GM12878 (cell line): Measurements from ENCODE around the gene USP36. TPM values are rescaled to one million over a fixed set of nuclear protein-coding genes. Genes with fewer than 3 reads are reported as not detected.

Experiments used
- ATAC-seq: fragments of 200-7000 bp; cut with Tn5 transposase; 3 replicates; pipeline ENCODE4 v1.9.1; 2020; ENCODE audit warnings: mild to moderate bottlenecking, moderate library complexity
- BruUV-seq: library from RNA; stranded (reverse); fragments of 400-500 nt; replicated peaks from 2 replicates; lab custom pipeline; 2021; lab: Mats Ljungman, UMichigan
- CTCF ChIA-PET: fragments of 300-600 bp; sonication (Branson Sonifier 250); formaldehyde crosslinking; extraction: SDS; loops from one replicate; lab custom pipeline; 2021; ENCODE audit warnings: inconsistent platforms; lab: Yijun Ruan, JAX
- POLR2A ChIA-PET: fragments of 350-600 bp; formaldehyde crosslinking; extraction: SDS; loops from one replicate; lab custom pipeline; 2021; ENCODE audit warnings: inconsistent platforms; lab: Charles Lee
- RAD21 ChIA-PET: fragments of 300-600 bp; sonication (Branson Sonifier 250); formaldehyde crosslinking; loops from one replicate; lab custom pipeline; 2023; ENCODE audit warnings: antibody characterized with exemption; ENCODE audit not compliant: unreplicated experiment; lab: Charles Lee
- SMC1A ChIA-PET: fragments of 300-600 bp; sonication (Branson Sonifier 250); formaldehyde crosslinking; loops from one replicate; lab custom pipeline; 2023; ENCODE audit not compliant: unreplicated experiment, uncharacterized antibody; lab: Charles Lee
- DNase-seq: peaks from one replicate; pipeline ENCODE4 v3.0.0-alpha.2; 2011; ENCODE audit warnings: low read depth, low spot score
- FAIRE-seq: peaks from 3 replicates; lab custom pipeline; 2011; peaks lifted over from hg19 to GRCh38; lab: Jason Lieb, UNC
- H2AFZ ChIP-seq: 2 replicates; pipeline ENCODE4 v1.6.0; 2011; ENCODE audit warnings: low read depth, low read length, control low read depth; ENCODE audit not compliant: control insufficient read depth
- H3K27ac ChIP-seq: 2 replicates; pipeline ENCODE4 v1.5.1; 2011; ENCODE audit warnings: control low read depth; ENCODE audit not compliant: control insufficient read depth, insufficient read depth
- H3K27me3 ChIP-seq, 2 experiments: replicated peaks in 1 of 2; 2 replicates each; pipeline versions ENCODE4 v1.6.0 to v1.6.1; 2011; ENCODE audit warnings: low read length in 1 of 2; ENCODE audit not compliant: control insufficient read depth in 2 of 2, insufficient read depth in 2 of 2
- H3K36me3 ChIP-seq, 2 experiments: 2 replicates each; pipeline ENCODE4 v1.5.1; 2011; ENCODE audit warnings: low read length in 1 of 2; ENCODE audit not compliant: control insufficient read depth in 2 of 2, insufficient read depth in 2 of 2
- H3K4me1 ChIP-seq: 2 replicates; pipeline ENCODE4 v1.6.1; 2011; ENCODE audit warnings: mild to moderate bottlenecking, low read length, moderate library complexity, mixed read lengths; ENCODE audit not compliant: control insufficient read depth, insufficient read depth
- H3K4me2 ChIP-seq: 2 replicates; pipeline ENCODE4 v1.6.0; 2011; ENCODE audit warnings: control low read depth; ENCODE audit not compliant: control insufficient read depth, insufficient read depth
- H3K4me3 ChIP-seq: fragments of 200-600 bp; sonication (generic); 2 replicates; pipeline ENCODE4 v1.5.1; 2016
- H3K79me2 ChIP-seq: 2 replicates; pipeline ENCODE4 v1.6.0; 2011; ENCODE audit warnings: low read length; ENCODE audit not compliant: control insufficient read depth, insufficient read depth
- H3K9ac ChIP-seq: 2 replicates; pipeline ENCODE4 v1.8.0; 2011; ENCODE audit warnings: low read length, control low read depth, mixed read lengths; ENCODE audit not compliant: control insufficient read depth, insufficient read depth
- H3K9me3 ChIP-seq: replicated peaks from 3 replicates; pipeline ENCODE4 v1.5.1; 2011; ENCODE audit warnings: mild to moderate bottlenecking, low read length; ENCODE audit not compliant: control insufficient read depth, insufficient read depth
- H4K20me1 ChIP-seq: 2 replicates; pipeline ENCODE4 v1.6.0; 2011; ENCODE audit not compliant: control insufficient read depth, insufficient read depth
- BMI1 ChIP-seq: fragments of 450-650 bp; IDR thresholded peaks from 2 replicates; pipeline ENCODE4 v1.6.1; 2016; ENCODE audit warnings: mild to moderate bottlenecking, moderate library complexity, borderline replicate concordance
- BRCA1 ChIP-seq: IDR thresholded peaks from 2 replicates; pipeline ENCODE4 v1.6.1; 2011; ENCODE audit warnings: low read depth, low read length, improper control_type of control experiment
- CHD4 ChIP-seq: fragments of 200-600 bp; sonication (generic); IDR thresholded peaks from 2 replicates; pipeline ENCODE4 v1.6.1; 2016; ENCODE audit warnings: mild to moderate bottlenecking
- ETV6 ChIP-seq, 2 experiments: fragments of 450-650 bp in 1 of 2; IDR thresholded peaks in 1 of 2; conservative IDR thresholded peaks in 1 of 2; 2 replicates each; pipeline ENCODE4 v1.6.1; 2014; ENCODE audit warnings: antibody characterized with exemption in 1 of 2, borderline replicate concordance in 1 of 2, low read depth in 1 of 2, mild to moderate bottlenecking in 1 of 2, moderate library complexity in 1 of 2
- FOXM1 ChIP-seq: IDR thresholded peaks from 2 replicates; pipeline ENCODE4 v1.6.1; 2012; ENCODE audit warnings: low read depth, mild to moderate bottlenecking, inconsistent platforms, low read length, moderate library complexity
- HCFC1 ChIP-seq: fragments of 150-350 bp; IDR thresholded peaks from 2 replicates; pipeline ENCODE4 v1.6.1; 2014; ENCODE audit warnings: low read length
- HSF1 ChIP-seq: fragments of 150-350 bp; IDR thresholded peaks from 2 replicates; pipeline ENCODE4 v1.6.1; 2014; ENCODE audit warnings: mild to moderate bottlenecking, low read depth, low read length
- MEF2A ChIP-seq: IDR thresholded peaks from 2 replicates; pipeline ENCODE4 v1.6.1; 2011; ENCODE audit warnings: low read depth, mild to moderate bottlenecking, low read length, moderate library complexity; ENCODE audit not compliant: insufficient read depth
- MYC ChIP-seq: IDR thresholded peaks from 2 replicates; pipeline ENCODE4 v1.6.1; 2011; ENCODE audit warnings: mild to moderate bottlenecking, low read length, moderate library complexity, inconsistent platforms; ENCODE audit not compliant: insufficient read depth, insufficient replicate concordance, insufficient read length, severe bottlenecking
- NR2C1 ChIP-seq: fragments of 450-650 bp; IDR thresholded peaks from 2 replicates; pipeline ENCODE4 v1.6.1; 2017; ENCODE audit warnings: antibody characterized with exemption, mild to moderate bottlenecking, moderate library complexity
- NR2C2 ChIP-seq: IDR thresholded peaks from 2 replicates; pipeline ENCODE4 v1.6.1; 2011; ENCODE audit warnings: borderline replicate concordance, low read depth; ENCODE audit not compliant: control insufficient read depth, insufficient read length
- PKNOX1 ChIP-seq: fragments of 450-650 bp; IDR thresholded peaks from 2 replicates; pipeline ENCODE4 v1.6.1; 2016; ENCODE audit warnings: mild to moderate bottlenecking
- POU2F2 ChIP-seq: IDR thresholded peaks from 3 replicates; pipeline ENCODE4 v1.6.1; 2011; ENCODE audit warnings: low read depth, mild to moderate bottlenecking, low read length, borderline replicate concordance
- SIN3A ChIP-seq: IDR thresholded peaks from 2 replicates; pipeline ENCODE4 v1.6.1; 2012; ENCODE audit warnings: low read depth, low read length, improper control_type of control experiment
- SMARCA5 ChIP-seq: fragments of 450-650 bp; IDR thresholded peaks from 2 replicates; pipeline ENCODE4 v1.6.1; 2017; ENCODE audit warnings: mild to moderate bottlenecking
- SUPT20H ChIP-seq: IDR thresholded peaks from 2 replicates; pipeline ENCODE4 v1.6.1; 2011; ENCODE audit warnings: low read depth, mild to moderate bottlenecking, low read length, moderate library complexity, borderline replicate concordance; ENCODE audit not compliant: control insufficient read depth
- YY1 ChIP-seq: IDR thresholded peaks from 2 replicates; pipeline ENCODE4 v1.6.1; 2011; ENCODE audit warnings: low read depth, mild to moderate bottlenecking, low read length
- ZNF24 ChIP-seq: fragments of 450-650 bp; IDR thresholded peaks from 2 replicates; pipeline ENCODE4 v1.6.1; 2017; ENCODE audit warnings: antibody characterized with exemption, mild to moderate bottlenecking
- WGBS: methylation state at CpG from one replicate; pipeline ENCODE4 v1.1.6; 2016; ENCODE audit warnings: low lambda C conversion rate; ENCODE audit not compliant: insufficient replicate concordance, insufficient coverage; ENCODE audit errors: missing lambda C conversion rate; 5-methylcytosine and 5-hydroxymethylcytosine counted together
- in situ Hi-C: fragments of 300-500 bp; cut with MboI; formaldehyde crosslinking; loops from 9 replicates; pipeline ENCODE4 v1.14.3; 2018; ENCODE audit warnings: mixed read lengths
- intact Hi-C: fragments of 100-400 bp; cut with micrococcal nuclease; formaldehyde crosslinking; loops from one replicate; pipeline ENCODE4 v1.14.2; 2022; ENCODE audit not compliant: unreplicated experiment
- polyA plus RNA-seq, 11 experiments: library from polyadenylated mRNA; depleted of rRNA in 4 of 11; unstranded in 6 of 11; stranded (reverse) in 5 of 11; fragments of >200 nt; fragmentation: Nextera tagmentation in 4 of 11; fragmentation: Illumina TruSeq in 1 of 11; extraction: Ambion mirVana in 4 of 11; extraction: Trizol in 1 of 11; gene quantifications; 1 replicate in 1 of 11; 2 replicates in 10 of 11; pipeline versions ENCODE4 v1.2.1 to v1.2.3, GENCODE V29; 2011 to 2016; ENCODE audit warnings: inconsistent platforms in 2 of 11, missing spikeins in 2 of 11, low read depth in 1 of 11
- total RNA-seq, 4 experiments: library from RNA; depleted of rRNA in 3 of 4; stranded (reverse); fragments of >200 nt in 3 of 4; fragmentation: Illumina TruSeq in 1 of 4; extraction: Trizol in 1 of 4; gene quantifications; 2 replicates each; pipeline versions ENCODE4 v1.2.1 to v1.2.3, GENCODE V29; 2013 to 2021

Gene USP36
- total and polyA plus RNA-seq, 10 of the 15 experiments (the other 5 are each of a cell fraction or from before 2014, with no cell fraction given), result 7.2 to 65.7 (median 33.6) TPM

- in situ Hi-C loops, result no loop called here
- SMC1A ChIA-PET, result no interaction called here
- H3K36me3 ChIP-seq, result no peaks in the 10 kb centered on the region
- H3K27ac ChIP-seq, result no peak overlapping the region
- intact Hi-C loops, result no loop called here
- no peaks in the 10 kb centered on the region for H4K20me1 ChIP-seq
- H2AFZ ChIP-seq, result no peak overlapping the region
- CTCF ChIA-PET, result interaction anchor here (0.9 kb wide), 1 partner anchor 10 kb away, joined by 3 read pairs; no protein-coding TSS in a partner anchor
- H3K4me1 ChIP-seq, result no peaks in the 10 kb centered on the region
- no TSS peak for BruUV-seq
- H3K9me3 ChIP-seq, result no peaks in the 10 kb centered on the region
- TF ChIP-seq SUPT20H, result no peak
- TF ChIP-seq NR2C2, result no peak
- no peak for TF ChIP-seq BRCA1
- TF ChIP-seq ETV6 (conservative IDR thresholded peaks at IDR 0.05 in 1 of 2, IDR thresholded peaks at IDR 0.05 in 1 of 2; ENCODE audit: borderline replicate concordance in 1 of 2, low read depth in 1 of 2), result no peak
- TF ChIP-seq HSF1, result no peak
- no peak for TF ChIP-seq POU2F2
- TF ChIP-seq ZNF24, result no peak
- TF ChIP-seq CHD4, result no peak
- TF ChIP-seq MEF2A, result no peak
- no peak for TF ChIP-seq SIN3A
- no peak for TF ChIP-seq MYC
- TF ChIP-seq PKNOX1, result no peak
- no peak for TF ChIP-seq FOXM1
- no peak for TF ChIP-seq NR2C1
- no peak for TF ChIP-seq YY1
- no peak for TF ChIP-seq HCFC1
- no peak for TF ChIP-seq SMARCA5
- no peak for TF ChIP-seq BMI1
- no peak overlapping the region for H3K4me2 ChIP-seq
- H3K9ac ChIP-seq, result no peak overlapping the region
- RAD21 ChIA-PET, result no interaction called here
- H3K4me3 ChIP-seq, result no peak overlapping the region
- no peak for ATAC-seq
- no peak for FAIRE-seq
- POLR2A ChIA-PET, result no interaction called here
- DNase-seq, result no peak
- H3K79me2 ChIP-seq, result no peaks in the 10 kb centered on the region
- 0% methylated on average over 8 of the region's 9 CpGs for WGBS
- H3K27me3 ChIP-seq, result peaks cover 0 to 2% of the 10 kb centered on the region in 2 experiments; a peak in 1 of 4 replicates
Measured at GRCh38 chr17:78875363-78876093, 34.9 kb upstream of the USP36 start.
